ENCODE results near the gene DERA. TPM values are rescaled to one million over a fixed set of nuclear protein-coding genes. Genes with fewer than 3 reads are reported as not detected.

DERA gene
- total RNA-seq, 1 donor from 2014 or later = 44.0 TPM

DNA sequence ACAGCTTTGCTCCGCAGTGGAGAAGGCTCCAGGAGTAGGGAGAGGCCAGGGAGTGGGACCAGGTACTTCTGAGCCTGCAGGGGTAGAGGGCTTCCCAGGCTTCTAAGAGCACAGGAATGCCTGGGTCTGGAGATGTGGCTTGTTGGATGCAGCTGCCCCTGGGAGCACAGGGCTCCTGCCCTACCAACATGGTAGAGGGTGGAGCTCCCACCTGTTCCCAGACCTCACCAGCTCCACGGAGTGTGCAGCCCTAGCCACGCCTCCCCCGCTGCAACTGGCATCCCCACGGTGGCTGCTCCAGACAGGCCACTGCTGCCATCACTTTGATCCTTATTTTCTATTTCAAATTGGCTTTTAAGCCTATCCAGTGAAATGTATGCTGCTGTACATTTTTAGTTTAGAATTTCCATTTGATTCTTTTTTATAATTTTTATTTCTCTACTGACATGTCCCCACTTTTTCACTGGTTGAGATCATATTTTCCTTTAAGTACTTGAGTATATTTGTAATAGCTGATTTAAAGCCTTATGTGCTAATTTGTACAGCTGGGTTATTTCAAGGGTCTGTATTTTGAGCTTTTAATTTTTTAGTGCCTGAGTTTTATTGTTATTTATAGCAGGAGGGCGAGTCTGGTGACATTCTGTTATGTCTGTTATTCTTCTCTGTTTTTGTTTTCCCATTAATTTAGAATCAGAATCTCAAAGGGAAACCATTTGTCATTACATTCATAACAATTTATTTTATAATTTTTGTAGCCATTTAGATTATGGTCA is 78.0 kb downstream of the DERA start:
- H3K36me3 ChIP-seq = peaks cover 24% of the 10 kb centered on the region
- H3K4me3 ChIP-seq = no peak overlapping the region
- H3K4me1 ChIP-seq = peaks cover 15% of the 10 kb centered on the region
- H3K27me3 ChIP-seq (ENCODE audit: low read depth) = no peaks in the 10 kb centered on the region
- ATAC-seq (peak in 1 of 2 donors; percentile 52), DNase-seq (no peak)
- TF ChIP-seq CTCF (IDR thresholded peaks at IDR 0.05) = no peak
- intact Hi-C loops (cut with DNase I) = no loop called here
- no peak overlapping the region for H3K27ac ChIP-seq
- no peaks in the 10 kb centered on the region for H3K9me3 ChIP-seq

DNA sequence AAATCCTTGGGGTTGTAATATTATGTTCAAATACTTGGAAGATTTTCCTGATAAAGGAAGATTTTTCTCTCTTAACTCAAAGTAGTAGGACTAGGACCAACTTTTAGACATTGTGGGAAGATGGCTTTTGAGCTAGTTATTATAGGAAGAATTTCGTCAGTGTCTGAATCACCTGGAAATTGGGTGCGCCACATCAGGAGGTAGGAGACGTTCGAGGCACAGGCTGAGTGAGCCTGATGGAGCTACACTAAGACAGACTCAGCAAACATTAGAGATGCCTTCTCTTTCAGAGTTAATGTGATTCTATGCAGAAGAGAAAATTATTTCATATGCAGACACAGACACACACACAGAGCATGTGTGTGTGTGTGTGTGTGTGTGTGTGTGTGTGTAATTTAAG is 84.7 kb downstream of the DERA start:
- no peak for TF ChIP-seq CTCF (IDR thresholded peaks at IDR 0.05)
- ATAC-seq = no peak
- no peak for DNase-seq
- H3K4me1 ChIP-seq = no peaks in the 10 kb centered on the region
- H3K9me3 ChIP-seq = no peaks in the 10 kb centered on the region
- intact Hi-C loops (cut with DNase I) = no loop called here
- no peak overlapping the region for H3K27ac ChIP-seq
- no peaks in the 10 kb centered on the region for H3K27me3 ChIP-seq (ENCODE audit: low read depth)
- no peaks in the 10 kb centered on the region for H3K36me3 ChIP-seq
- H3K4me3 ChIP-seq = no peak overlapping the region

DNA sequence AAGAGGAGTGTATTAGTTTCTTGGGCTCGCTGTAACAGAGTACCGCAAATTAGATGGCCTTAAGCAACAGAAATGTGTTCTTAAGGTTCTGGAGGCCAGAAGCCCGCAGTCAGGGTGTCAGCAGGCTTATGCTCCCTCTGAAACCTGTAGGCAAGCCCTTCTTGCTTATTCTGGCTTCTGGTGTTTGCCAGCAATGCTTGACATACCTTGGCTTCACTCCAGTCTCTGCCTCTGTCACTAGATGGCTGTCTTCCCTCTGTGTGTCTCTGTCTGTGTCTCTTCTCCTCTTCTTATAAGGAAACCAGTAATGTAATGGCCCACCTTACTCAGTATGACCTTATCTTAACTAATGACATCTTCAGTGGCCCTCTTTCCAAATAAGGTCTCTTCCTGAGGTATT is 85.1 kb downstream of the DERA start:
- no peak for TF ChIP-seq CTCF (IDR thresholded peaks at IDR 0.05)
- Histone ChIP-seq H3K9me3 (no peaks in the 10 kb centered on the region), H3K36me3 (no peaks in the 10 kb centered on the region), H3K27ac (no peak overlapping the region), H3K4me1 (no peaks in the 10 kb centered on the region), H3K27me3 (ENCODE audit: low read depth) (no peaks in the 10 kb centered on the region), H3K4me3 (no peak overlapping the region)
- peak; percentile 42 to 80 for ATAC-seq
- intact Hi-C loops (cut with DNase I) = no loop called here
- DNase-seq = no peak

DNA sequence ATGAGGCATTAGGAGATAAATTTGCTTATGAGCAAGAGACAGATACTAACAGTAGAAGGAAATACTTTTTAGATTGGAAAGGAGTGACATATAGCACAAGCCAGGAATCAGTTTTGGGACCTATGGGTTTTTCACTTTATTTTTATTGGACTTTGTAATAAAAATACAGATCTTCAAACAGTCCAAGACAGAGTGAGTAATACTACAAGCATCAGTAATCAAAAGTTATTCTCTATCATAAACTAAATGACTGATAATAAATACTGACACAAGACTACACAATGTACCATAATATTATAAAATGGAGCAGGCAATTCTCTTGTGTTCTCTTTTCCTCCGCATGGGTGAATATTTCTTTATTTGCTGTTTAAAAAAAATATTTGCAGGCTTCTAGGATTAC is 85.8 kb downstream of the DERA start:
- no peaks in the 10 kb centered on the region for H3K27me3 ChIP-seq (ENCODE audit: low read depth)
- intact Hi-C loops (cut with DNase I) = no loop called here
- ATAC-seq = no peak

DNA sequence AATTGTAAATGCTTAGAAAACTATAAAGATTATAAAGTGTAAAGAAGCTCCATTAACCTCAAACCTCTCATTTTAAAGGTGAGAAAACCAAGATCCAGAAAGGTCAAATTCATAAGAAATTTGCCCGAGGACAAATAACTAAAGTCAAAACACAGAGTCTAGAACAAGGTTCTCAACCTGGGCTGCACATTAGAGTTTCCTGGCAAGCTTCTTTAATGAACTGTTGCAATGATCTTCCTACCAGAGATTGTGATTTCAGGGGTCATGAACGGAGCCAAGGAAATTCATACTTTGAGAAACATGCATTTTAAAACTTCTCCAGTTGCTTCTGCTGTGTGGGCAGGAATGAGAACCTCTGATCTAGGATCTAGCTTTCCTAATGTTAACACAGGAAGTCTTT is 86.8 kb downstream of the DERA start:
- intact Hi-C loops (cut with DNase I) = no loop called here
- no peak overlapping the region for H3K27ac ChIP-seq
- no peak for ATAC-seq

More for the DNA sequence above, 85.8 kb downstream of the DERA start:
- no peaks in the 10 kb centered on the region for H3K9me3 ChIP-seq
- H3K4me1 ChIP-seq = no peaks in the 10 kb centered on the region
- no peak for TF ChIP-seq CTCF (IDR thresholded peaks at IDR 0.05)
- no peak for DNase-seq
- no peak overlapping the region for H3K27ac ChIP-seq
- H3K4me3 ChIP-seq = no peak overlapping the region
- H3K36me3 ChIP-seq = no peaks in the 10 kb centered on the region

More for the DNA sequence above, 86.8 kb downstream of the DERA start:
- Histone ChIP-seq H3K4me1 (no peaks in the 10 kb centered on the region), H3K4me3 (no peak overlapping the region), H3K9me3 (no peaks in the 10 kb centered on the region), H3K36me3 (no peaks in the 10 kb centered on the region), H3K27me3 (ENCODE audit: low read depth) (no peaks in the 10 kb centered on the region)
- no peak for TF ChIP-seq CTCF (IDR thresholded peaks at IDR 0.05)
- no peak for DNase-seq
